SK-N-SH treated with all-trans-retinoic acid at 6 μM for 48 hours (cell line): ENCODE data around the gene PDGFA.

ENCODE experiments used
- ARNTL ChIP-seq: fragments of 450-650 bp; formaldehyde crosslinking; IDR thresholded peaks from 2 replicates; pipeline ENCODE4 v1.5.0; 2020; ENCODE audit warnings: low read depth, mild to moderate bottlenecking, moderate library complexity, borderline replicate concordance
- SNAI2 ChIP-seq: fragments of 250-450 bp; sonication (Bioruptor Pico); IDR thresholded peaks from 2 replicates; pipeline ENCODE4 v1.5.0; 2020; ENCODE audit warnings: mild to moderate bottlenecking, moderate library complexity
- TCF4 ChIP-seq: fragments of 250-450 bp; sonication (Bioruptor Pico); IDR thresholded peaks from 2 replicates; pipeline ENCODE4 v1.8.0; 2021; ENCODE audit warnings: mild to moderate bottlenecking, moderate library complexity, borderline replicate concordance
- ZFP3 ChIP-seq: fragments of 250-450 bp; sonication (Bioruptor Pico); IDR thresholded peaks from 2 replicates; pipeline ENCODE4 v1.5.0; 2020; ENCODE audit warnings: mild to moderate bottlenecking, moderate library complexity
- TF ChIP-seq, protein P1 (sequence below): fragments of 250-450 bp; sonication (Bioruptor Pico); IDR thresholded peaks from 2 replicates; pipeline ENCODE4 v1.8.0; 2020; ENCODE audit warnings: mild to moderate bottlenecking, moderate library complexity, borderline replicate concordance
- TF ChIP-seq, protein P2 (sequence below): fragments of 250-450 bp; sonication (Bioruptor Pico); IDR thresholded peaks from 2 replicates; pipeline ENCODE4 v1.8.0; 2021; ENCODE audit warnings: low read depth, mild to moderate bottlenecking, moderate library complexity, borderline replicate concordance
- TF ChIP-seq, protein P3 (sequence below): fragments of 250-450 bp; sonication (Bioruptor Pico); IDR thresholded peaks from 2 replicates; pipeline ENCODE4 v1.5.1; 2020; ENCODE audit warnings: low read depth, mild to moderate bottlenecking, moderate library complexity

DNA sequence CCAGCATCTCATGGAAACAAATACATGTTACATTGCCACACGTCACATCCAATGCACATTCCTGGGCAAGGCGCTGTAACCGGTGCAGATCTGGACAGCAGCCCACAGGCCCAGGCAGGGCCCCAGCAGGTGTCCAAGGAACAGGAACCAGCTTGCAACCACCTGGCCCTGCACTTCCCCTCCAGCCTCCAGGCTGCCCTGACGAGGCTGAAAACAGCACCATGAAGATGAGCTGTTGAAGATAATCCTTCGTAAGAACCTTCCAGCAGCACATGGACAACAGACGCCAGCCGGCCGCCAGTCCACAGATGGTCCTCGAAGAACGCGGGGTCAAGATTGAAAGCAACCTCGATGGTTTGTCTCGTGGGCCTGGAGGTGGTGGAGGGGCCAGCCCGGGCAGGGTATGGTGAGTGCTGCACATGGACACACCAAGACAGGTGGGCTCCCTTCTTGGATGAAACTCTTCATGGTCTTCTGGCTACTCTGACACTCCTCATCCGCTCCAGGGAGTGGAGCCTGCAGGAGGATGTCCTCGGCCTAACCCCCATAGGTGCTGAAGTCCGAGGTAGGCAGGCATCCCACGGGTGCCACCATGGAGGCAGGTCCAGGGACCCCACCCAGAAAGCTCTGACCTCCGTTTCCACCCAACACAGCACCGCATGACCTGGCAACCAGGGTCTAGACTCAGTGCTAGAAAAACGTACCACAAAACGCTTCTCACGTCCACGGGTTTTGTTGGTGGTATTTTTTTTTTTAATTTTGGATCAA is 22.9 kb downstream of the PDGFA start:
- TF ChIP-seq, protein P1, sequence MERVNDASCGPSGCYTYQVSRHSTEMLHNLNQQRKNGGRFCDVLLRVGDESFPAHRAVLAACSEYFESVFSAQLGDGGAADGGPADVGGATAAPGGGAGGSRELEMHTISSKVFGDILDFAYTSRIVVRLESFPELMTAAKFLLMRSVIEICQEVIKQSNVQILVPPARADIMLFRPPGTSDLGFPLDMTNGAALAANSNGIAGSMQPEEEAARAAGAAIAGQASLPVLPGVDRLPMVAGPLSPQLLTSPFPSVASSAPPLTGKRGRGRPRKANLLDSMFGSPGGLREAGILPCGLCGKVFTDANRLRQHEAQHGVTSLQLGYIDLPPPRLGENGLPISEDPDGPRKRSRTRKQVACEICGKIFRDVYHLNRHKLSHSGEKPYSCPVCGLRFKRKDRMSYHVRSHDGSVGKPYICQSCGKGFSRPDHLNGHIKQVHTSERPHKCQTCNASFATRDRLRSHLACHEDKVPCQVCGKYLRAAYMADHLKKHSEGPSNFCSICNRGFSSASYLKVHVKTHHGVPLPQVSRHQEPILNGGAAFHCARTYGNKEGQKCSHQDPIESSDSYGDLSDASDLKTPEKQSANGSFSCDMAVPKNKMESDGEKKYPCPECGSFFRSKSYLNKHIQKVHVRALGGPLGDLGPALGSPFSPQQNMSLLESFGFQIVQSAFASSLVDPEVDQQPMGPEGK (CRISPR knock-in tag): no peak
- TF ChIP-seq SNAI2 (no peak), ARNTL (CRISPR knock-in tag) (no peak), ZFP3 (CRISPR knock-in tag) (no peak), TCF4 (CRISPR knock-in tag) (no peak)
- TF ChIP-seq, protein P2, sequence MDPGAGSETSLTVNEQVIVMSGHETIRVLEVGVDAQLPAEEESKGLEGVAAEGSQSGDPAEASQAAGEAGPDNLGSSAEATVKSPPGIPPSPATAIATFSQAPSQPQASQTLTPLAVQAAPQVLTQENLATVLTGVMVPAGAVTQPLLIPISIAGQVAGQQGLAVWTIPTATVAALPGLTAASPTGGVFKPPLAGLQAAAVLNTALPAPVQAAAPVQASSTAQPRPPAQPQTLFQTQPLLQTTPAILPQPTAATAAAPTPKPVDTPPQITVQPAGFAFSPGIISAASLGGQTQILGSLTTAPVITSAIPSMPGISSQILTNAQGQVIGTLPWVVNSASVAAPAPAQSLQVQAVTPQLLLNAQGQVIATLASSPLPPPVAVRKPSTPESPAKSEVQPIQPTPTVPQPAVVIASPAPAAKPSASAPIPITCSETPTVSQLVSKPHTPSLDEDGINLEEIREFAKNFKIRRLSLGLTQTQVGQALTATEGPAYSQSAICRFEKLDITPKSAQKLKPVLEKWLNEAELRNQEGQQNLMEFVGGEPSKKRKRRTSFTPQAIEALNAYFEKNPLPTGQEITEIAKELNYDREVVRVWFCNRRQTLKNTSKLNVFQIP (CRISPR knock-in tag): no peak
- TF ChIP-seq, protein P3, sequence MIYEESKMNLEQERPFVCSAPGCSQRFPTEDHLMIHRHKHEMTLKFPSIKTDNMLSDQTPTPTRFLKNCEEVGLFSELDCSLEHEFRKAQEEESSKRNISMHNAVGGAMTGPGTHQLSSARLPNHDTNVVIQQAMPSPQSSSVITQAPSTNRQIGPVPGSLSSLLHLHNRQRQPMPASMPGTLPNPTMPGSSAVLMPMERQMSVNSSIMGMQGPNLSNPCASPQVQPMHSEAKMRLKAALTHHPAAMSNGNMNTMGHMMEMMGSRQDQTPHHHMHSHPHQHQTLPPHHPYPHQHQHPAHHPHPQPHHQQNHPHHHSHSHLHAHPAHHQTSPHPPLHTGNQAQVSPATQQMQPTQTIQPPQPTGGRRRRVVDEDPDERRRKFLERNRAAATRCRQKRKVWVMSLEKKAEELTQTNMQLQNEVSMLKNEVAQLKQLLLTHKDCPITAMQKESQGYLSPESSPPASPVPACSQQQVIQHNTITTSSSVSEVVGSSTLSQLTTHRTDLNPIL (CRISPR knock-in tag): no peak
